Measurements from ENCODE around the gene MOB3A. TPM values are rescaled to one million over a fixed set of nuclear protein-coding genes. Genes with fewer than 3 reads are reported as not detected.

MOB3A gene
- total and polyA plus RNA-seq, 10 of the 15 experiments (the other 5 are each of a cell fraction or from before 2014, with no cell fraction given): 7.5 to 229 (median 79.4) TPM

GRCh38 chr19:2115324-2115723, 19.2 kb upstream of the MOB3A start:
- no peak overlapping the region for H3K4me3 ChIP-seq
- peaks cover 12 to 78% of the 10 kb centered on the region in 2 experiments; a peak in 3 of 4 replicates for H3K36me3 ChIP-seq (ENCODE audit: control insufficient read depth in 2 of 2, insufficient read depth in 2 of 2, low read length in 1 of 2)
- DNase-seq (ENCODE audit: low read depth, low spot score) (no peak), FAIRE-seq (no peak), ATAC-seq (no peak)
- H3K27me3 ChIP-seq (replicated peaks in 1 of 2; ENCODE audit: control insufficient read depth in 2 of 2, insufficient read depth in 2 of 2, low read length in 1 of 2): no peaks in the 10 kb centered on the region
- TF ChIP-seq NFXL1 (IDR thresholded peaks at IDR 0.05; ENCODE audit: borderline replicate concordance): no peak
- TF ChIP-seq HCFC1 (IDR thresholded peaks at IDR 0.05; ENCODE audit: low read length): no peak
- no peak for TF ChIP-seq IRF4 (IDR thresholded peaks at IDR 0.05; ENCODE audit: low read depth, low read length)
- no peak for TF ChIP-seq SIX5 (IDR thresholded peaks at IDR 0.05; ENCODE audit: low read depth, low read length, severe bottlenecking)
- no peak for TF ChIP-seq EZH2 (IDR thresholded peaks at IDR 0.05; ENCODE audit: borderline replicate concordance, control insufficient read depth, low read depth, low read length)
- no peak for TF ChIP-seq TBL1XR1 (IDR thresholded peaks at IDR 0.05; ENCODE audit: low read depth, low read length)
- TF ChIP-seq MTA3 (IDR thresholded peaks at IDR 0.05; ENCODE audit: borderline replicate concordance, low read length): no peak
- TF ChIP-seq WRNIP1 (IDR thresholded peaks at IDR 0.05; ENCODE audit: borderline replicate concordance, low read depth, low read length): no peak
- TF ChIP-seq RB1 (IDR thresholded peaks at IDR 0.05; ENCODE audit: borderline replicate concordance): no peak
- TF ChIP-seq SMAD5 (IDR thresholded peaks at IDR 0.05; ENCODE audit: low read depth): no peak
- TF ChIP-seq NFIC (IDR thresholded peaks at IDR 0.05; ENCODE audit: low read depth, low read length): no peak
- no peak for TF ChIP-seq EED (IDR thresholded peaks at IDR 0.05; ENCODE audit: low read depth)
- ChIA-PET POLR2A (no interaction called here), SMC1A (ENCODE audit: uncharacterized antibody, unreplicated experiment) (no interaction called here), CTCF (no interaction called here), RAD21 (ENCODE audit: unreplicated experiment) (no interaction called here)
- no TSS peak for BruUV-seq (replicated peaks)
- no peaks in the 10 kb centered on the region for H3K4me1 ChIP-seq (ENCODE audit: control insufficient read depth, insufficient read depth, low read length)
- no peak overlapping the region for H3K4me2 ChIP-seq (ENCODE audit: control insufficient read depth, insufficient read depth)
- H3K27ac ChIP-seq (ENCODE audit: control insufficient read depth, insufficient read depth): no peak overlapping the region
- in situ Hi-C loops (cut with MboI) (no loop called here), intact Hi-C loops (cut with micrococcal nuclease; ENCODE audit: unreplicated experiment) (no loop called here)
- H2AFZ ChIP-seq (ENCODE audit: control insufficient read depth, low read depth, low read length): no peak overlapping the region
- H3K9ac ChIP-seq (ENCODE audit: control insufficient read depth, insufficient read depth, low read length): no peak overlapping the region
- H3K79me2 ChIP-seq (ENCODE audit: control insufficient read depth, insufficient read depth, low read length): no peaks in the 10 kb centered on the region
- no peaks in the 10 kb centered on the region for H3K9me3 ChIP-seq (replicated peaks; ENCODE audit: control insufficient read depth, insufficient read depth, low read length)
- WGBS (ENCODE audit: insufficient coverage, insufficient replicate concordance, low lambda C conversion rate, missing lambda C conversion rate): 94% methylated on average over 25 of the region's 25 CpGs
- H4K20me1 ChIP-seq (ENCODE audit: control insufficient read depth, insufficient read depth): no peaks in the 10 kb centered on the region

Measured in GM12878 (cell line).